Right lobe of liver (tissue), 6 donors: Measurements from ENCODE around the gene IQSEC3. TPM values are rescaled to one million over a fixed set of nuclear protein-coding genes. Genes with fewer than 3 reads are reported as not detected.
"Not testable (repeated sequence)": the region's sequence is repeated elsewhere in the genome, so short reads cannot be mapped to it uniquely, and the experiment has no call there.

Source experiments
- ATAC-seq, 4 donors: fragments of 200-7000 bp; cut with Tn5 transposase; one replicate each; pipeline ENCODE4 v1.9.1; 2020; ENCODE audit warnings: mild to moderate bottlenecking in 4 of 4, moderate library complexity in 4 of 4
- DNase-seq, 3 donors: peaks; one replicate each; pipeline ENCODE4 v3.0.0-alpha.2; 2020
- H3K27ac ChIP-seq, 3 donors: fragments of 200-600 bp; one replicate each; pipeline ENCODE4 v1.8.0; 2022
- H3K27me3 ChIP-seq, 2 donors: fragments of 200-600 bp; one replicate each; pipeline ENCODE4 v1.8.0; 2022
- H3K36me3 ChIP-seq, 4 donors: fragments of 200-600 bp; sonication (generic) in 1 of 4; one replicate each; pipeline versions ENCODE4 v1.5.1 to v1.8.0; 2017 to 2022; ENCODE audit warnings: control low read depth in 1 of 4
- H3K4me1 ChIP-seq, 4 donors: fragments of 200-600 bp; sonication (generic) in 1 of 4; one replicate each; pipeline versions ENCODE4 v1.5.1 to v1.8.0; 2017 to 2022; ENCODE audit warnings: control low read depth in 1 of 4
- H3K4me3 ChIP-seq, 3 donors: fragments of 200-600 bp; one replicate each; pipeline ENCODE4 v1.8.0; 2022
- H3K9me3 ChIP-seq, 4 donors: fragments of 200-600 bp; sonication (generic) in 1 of 4; one replicate each; pipeline versions ENCODE4 v1.5.1 to v1.8.0; 2017 to 2022; ENCODE audit warnings: control low read depth in 1 of 4
- POLR2A ChIP-seq: fragments of 450-650 bp; IDR thresholded peaks from one replicate; pipeline ENCODE4 v1.6.1; 2017; ENCODE audit warnings: antibody characterized with exemption, mild to moderate bottlenecking
- WGBS: methylation state at CpG from one replicate; pipeline ENCODE4 v1.1.6; 2018; ENCODE audit warnings: low coverage, low lambda C conversion rate; ENCODE audit not compliant: insufficient coverage; ENCODE audit errors: missing lambda C conversion rate; 5-methylcytosine and 5-hydroxymethylcytosine counted together
- intact Hi-C, 2 donors: fragments of 100-400 bp; cut with DNase I; formaldehyde crosslinking; loops; one replicate each; pipeline versions ENCODE4 v1.11.2 to v1.14.1; 2022
- total RNA-seq, 6 experiments: library from RNA; depleted of rRNA in 2 of 6; stranded (reverse); fragments of >200 nt in 2 of 6; fragmentation: NEBNext Ultra II Directional in 3 of 6; extraction: Animal tissue kit (Norgen Biotek cat#: 25700) in 3 of 6; gene quantifications; one replicate each; pipeline versions ENCODE4 v1.1.0 to v1.2.4, GENCODE V29; 2016 to 2023
- TF ChIP-seq, protein P1 (sequence below), 4 donors: fragments of 200-600 bp in 3 of 4; fragments of 450-650 bp in 1 of 4; IDR thresholded peaks; one replicate each; pipeline versions ENCODE4 v1.5.1 to v1.8.0; 2016 to 2022; ENCODE audit warnings: antibody characterized with exemption in 4 of 4, mild to moderate bottlenecking in 2 of 4
- donor health status: DM: no; HTN: yes; CAD: no.
- donor health status: DM: no; HTN: no; CAD: no.
- donor health status: DM: no; HTN: no; CAD: no.
- donor health status: DM: no; HTN: yes; CAD: no.
- donor health status: DM: no; HTN: yes; CAD: no.

IQSEC3 gene
- total RNA-seq, 6 experiments from 2014 or later, result 0.05 to 0.64 (median 0.15) TPM; not detected in 1

DNA sequence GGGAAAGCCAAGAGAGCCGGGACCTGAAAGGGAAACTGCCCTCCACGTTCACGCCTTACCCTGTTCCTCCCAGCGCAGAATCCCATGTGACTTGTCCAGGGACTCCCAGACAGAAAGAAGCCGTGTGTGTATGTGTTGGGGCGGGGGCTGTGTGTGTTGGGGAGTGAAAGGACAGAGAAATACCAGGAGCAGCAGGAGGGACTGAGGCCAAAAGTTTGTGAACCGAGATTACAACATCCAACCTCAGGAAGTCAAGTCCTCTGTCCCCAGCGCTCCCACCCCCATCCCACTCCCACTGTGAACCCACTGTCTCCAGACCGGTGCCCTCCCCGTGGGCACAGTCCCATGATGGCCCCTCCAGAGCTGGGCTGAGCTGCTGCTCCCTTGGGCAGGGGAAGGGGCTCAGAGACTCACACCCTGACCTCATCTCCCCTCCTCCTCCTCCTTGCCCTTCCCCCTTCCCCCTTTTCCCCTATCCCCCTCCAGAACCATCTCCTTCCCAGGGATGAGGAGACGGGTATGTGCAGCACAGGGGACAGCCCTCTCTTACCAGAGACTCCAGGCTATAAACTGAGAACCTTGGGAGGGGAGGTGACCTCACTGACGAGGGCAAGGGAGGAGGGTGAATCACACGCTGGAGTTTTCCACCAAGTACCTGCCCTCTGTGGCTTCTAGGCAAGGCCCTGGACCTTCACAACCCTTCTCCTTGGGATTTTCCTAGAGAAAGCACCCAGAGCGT, 147.6 kb downstream of the IQSEC3 start, which contains the start of gene SLC6A12:
SLC6A12 (minus strand) TSS at position 155 of the 739 bp plus-strand sequence. CDS start 4,171 bp downstream, outside the sequence.
- Histone ChIP-seq H3K36me3 (peaks cover 0 to 8% (median under 1%) of the 10 kb centered on the region in 4 donors), H3K27me3 (no peaks in the 10 kb centered on the region), H3K4me1 (peaks cover 0 to 37% (median 18%) of the 10 kb centered on the region in 4 donors), H3K27ac (peak within 1 kb of the TSS; percentile 57 to 95 (median 85)), H3K9me3 (no peaks in the 10 kb centered on the region), H3K4me3 (peak within 1 kb of the TSS; percentile 32 to 68 (median 52))
- DNase-seq (peak; percentile 50 to 80 (median 79)), ATAC-seq (peak; percentile 38 to 54 (median 42))
- TF ChIP-seq POLR2A, result no peak
- WGBS, result 20% methylated on average over 7 of the region's 14 CpGs
- intact Hi-C loops, result no loop called here

DNA sequence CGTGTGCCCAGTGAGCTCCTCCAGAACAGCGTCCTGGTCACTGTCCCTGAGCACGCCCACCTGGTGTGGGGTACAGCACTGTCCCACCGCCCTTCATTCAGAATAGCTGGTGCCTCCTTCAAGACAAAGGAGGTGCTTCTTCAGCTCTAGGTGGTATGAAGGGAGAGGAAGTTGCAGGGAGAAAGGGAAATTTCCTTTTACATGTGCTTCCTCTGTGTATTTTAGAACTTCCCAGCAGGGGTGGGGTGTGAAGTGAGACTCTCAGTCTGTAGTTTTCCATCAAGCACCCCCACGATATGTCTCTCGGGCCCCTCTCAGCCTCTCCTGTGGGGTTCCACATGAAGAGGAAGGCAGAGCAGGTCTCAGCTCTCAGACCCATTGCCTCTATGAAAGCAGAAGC, 148.5 kb downstream of the IQSEC3 start:
- peaks cover 0 to 7% (median 0%) of the 10 kb centered on the region in 4 donors for H3K36me3 ChIP-seq
- DNase-seq (peak in 1 of 3 donors; percentile 15), ATAC-seq (no peak)
- H3K9me3 ChIP-seq, result no peaks in the 10 kb centered on the region
- H3K27me3 ChIP-seq, result no peaks in the 10 kb centered on the region
- no CpG with 5 or more reads among the region's 6 CpGs for WGBS
- TF ChIP-seq, protein P1, sequence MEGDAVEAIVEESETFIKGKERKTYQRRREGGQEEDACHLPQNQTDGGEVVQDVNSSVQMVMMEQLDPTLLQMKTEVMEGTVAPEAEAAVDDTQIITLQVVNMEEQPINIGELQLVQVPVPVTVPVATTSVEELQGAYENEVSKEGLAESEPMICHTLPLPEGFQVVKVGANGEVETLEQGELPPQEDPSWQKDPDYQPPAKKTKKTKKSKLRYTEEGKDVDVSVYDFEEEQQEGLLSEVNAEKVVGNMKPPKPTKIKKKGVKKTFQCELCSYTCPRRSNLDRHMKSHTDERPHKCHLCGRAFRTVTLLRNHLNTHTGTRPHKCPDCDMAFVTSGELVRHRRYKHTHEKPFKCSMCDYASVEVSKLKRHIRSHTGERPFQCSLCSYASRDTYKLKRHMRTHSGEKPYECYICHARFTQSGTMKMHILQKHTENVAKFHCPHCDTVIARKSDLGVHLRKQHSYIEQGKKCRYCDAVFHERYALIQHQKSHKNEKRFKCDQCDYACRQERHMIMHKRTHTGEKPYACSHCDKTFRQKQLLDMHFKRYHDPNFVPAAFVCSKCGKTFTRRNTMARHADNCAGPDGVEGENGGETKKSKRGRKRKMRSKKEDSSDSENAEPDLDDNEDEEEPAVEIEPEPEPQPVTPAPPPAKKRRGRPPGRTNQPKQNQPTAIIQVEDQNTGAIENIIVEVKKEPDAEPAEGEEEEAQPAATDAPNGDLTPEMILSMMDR (IDR thresholded peaks at IDR 0.05), result no peak
- TF ChIP-seq POLR2A, result no peak
- H3K4me3 ChIP-seq, result no peak overlapping the region
- H3K4me1 ChIP-seq, result peaks cover 0 to 28% (median 13%) of the 10 kb centered on the region in 4 donors
- H3K27ac ChIP-seq, result no peak overlapping the region
- intact Hi-C loops, result no loop called here

DNA sequence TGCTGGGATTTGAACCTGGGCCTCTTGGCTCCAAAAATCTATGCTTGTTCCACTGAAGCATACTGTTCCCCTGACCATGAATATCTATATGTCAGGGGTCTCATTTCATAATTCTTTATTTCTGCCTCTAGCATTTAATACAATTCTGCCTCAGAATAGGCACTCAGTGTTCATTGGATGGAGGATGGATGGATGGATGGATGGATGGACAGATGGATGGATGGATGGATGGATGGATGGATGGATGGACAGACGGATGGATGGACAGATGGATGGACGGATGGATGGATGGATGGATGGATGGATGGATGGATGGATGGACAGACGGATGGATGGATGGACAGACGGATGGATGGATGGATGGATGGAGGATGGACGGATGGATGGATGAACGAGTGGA, 150.5 kb downstream of the IQSEC3 start:
- intact Hi-C loops, result not testable (repeated sequence)

DNA sequence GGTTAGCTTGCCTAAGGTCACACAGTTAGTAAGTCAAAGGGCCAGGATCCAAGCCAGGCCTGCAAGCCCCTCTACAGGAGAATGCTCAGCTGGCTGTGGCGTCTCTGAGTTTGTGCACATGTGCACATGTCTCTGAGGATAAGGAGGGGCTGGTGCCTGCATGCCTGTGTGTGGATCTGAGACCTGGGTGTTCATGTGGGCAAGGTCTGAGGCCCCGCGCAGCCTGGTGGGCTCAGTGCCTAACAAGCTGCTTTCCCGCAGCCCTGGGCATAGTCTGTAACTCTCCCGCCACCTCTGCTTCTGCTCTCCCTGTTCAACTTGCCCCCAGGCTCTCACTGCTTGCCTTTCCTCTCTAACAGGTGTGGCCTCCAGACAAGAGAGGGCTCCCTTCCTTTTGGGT, 151.7 kb downstream of the IQSEC3 start:
- Histone ChIP-seq H3K27me3 (no peaks in the 10 kb centered on the region), H3K4me1 (peaks cover 0 to 8% (median 3%) of the 10 kb centered on the region in 4 donors), H3K27ac (no peak overlapping the region), H3K4me3 (no peak overlapping the region), H3K36me3 (peaks cover 0 to 17% (median 4%) of the 10 kb centered on the region in 4 donors), H3K9me3 (no peaks in the 10 kb centered on the region)
- DNase-seq, result peak in 1 of 3 donors; percentile 23
- intact Hi-C loops, result no loop called here
- WGBS, result 75% methylated on average over 2 of the region's 5 CpGs
- TF ChIP-seq, protein P1 (IDR thresholded peaks at IDR 0.05), result no peak
- no peak for TF ChIP-seq POLR2A
- ATAC-seq, result no peak

More for the DNA sequence above, 150.5 kb downstream of the IQSEC3 start:
- H3K36me3 ChIP-seq, result peaks cover 0 to 11% (median 4%) of the 10 kb centered on the region in 4 donors
- peaks cover 0 to 11% (median 5%) of the 10 kb centered on the region in 4 donors for H3K4me1 ChIP-seq
- not testable (repeated sequence) for H3K9me3 ChIP-seq, H3K4me3 ChIP-seq, H3K27ac ChIP-seq, DNase-seq, H3K27me3 ChIP-seq, ATAC-seq
- WGBS, result 75% methylated on average over 6 of the region's 6 CpGs

DNA sequence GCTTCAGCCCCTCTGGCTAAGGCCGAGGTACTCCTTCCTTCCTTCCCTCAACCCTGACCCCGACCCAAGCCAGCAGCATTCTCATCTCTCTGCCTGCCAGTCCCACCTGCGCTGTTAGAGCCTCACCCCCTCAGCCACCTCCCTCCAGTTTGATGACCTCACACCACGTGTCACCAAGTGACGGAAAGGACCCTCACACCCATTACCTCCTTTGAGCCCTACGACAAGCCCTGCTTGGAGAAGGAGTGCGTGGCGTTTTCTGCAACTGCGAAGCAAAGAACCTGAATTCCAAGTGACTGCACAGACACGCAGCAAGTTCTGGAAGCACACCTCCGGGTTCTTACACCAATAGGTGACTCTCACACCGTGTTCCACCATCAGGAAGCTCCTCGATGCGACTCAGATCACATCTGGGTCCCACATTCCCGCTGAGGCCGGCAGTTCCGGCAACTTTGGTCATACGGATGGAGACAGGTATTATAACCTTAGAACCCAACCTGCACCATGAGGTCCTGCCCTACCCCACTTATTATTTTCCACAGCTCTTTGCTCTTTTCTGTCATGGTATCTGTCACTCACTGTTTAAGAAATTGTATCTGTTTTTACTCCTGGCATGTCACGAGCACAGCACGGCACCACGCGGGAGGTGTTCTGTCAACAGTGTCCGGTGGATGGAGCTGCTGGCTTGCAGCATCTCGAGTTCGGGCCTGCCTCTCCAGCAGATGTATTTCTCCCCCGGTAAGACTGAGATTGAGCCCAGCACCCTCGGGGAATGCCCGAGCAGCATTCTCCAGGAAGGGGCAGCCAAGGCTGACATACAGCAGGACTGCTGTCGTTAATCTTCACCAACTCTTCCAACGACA, 152.4 kb downstream of the IQSEC3 start:
- intact Hi-C loops, result no loop called here
- H3K27ac ChIP-seq, result no peak overlapping the region
- no peak for TF ChIP-seq POLR2A
- TF ChIP-seq, protein P1 (IDR thresholded peaks at IDR 0.05), result no peak
- peaks cover 0 to 17% (median 8%) of the 10 kb centered on the region in 4 donors for H3K36me3 ChIP-seq
- WGBS, result 74% methylated on average over 20 of the region's 30 CpGs
- DNase-seq (peak in 1 of 3 donors; percentile 15), ATAC-seq (no peak)
- H3K4me3 ChIP-seq, result no peak overlapping the region
- H3K9me3 ChIP-seq, result no peaks in the 10 kb centered on the region
- peaks cover 0 to 8% (median 3%) of the 10 kb centered on the region in 4 donors for H3K4me1 ChIP-seq
- no peaks in the 10 kb centered on the region for H3K27me3 ChIP-seq
